Fibroblast of mammary gland (primary cell): ENCODE measurements around the gene TTC29.
"Not testable (repeated sequence)": the region's sequence is repeated elsewhere in the genome, so short reads cannot be mapped to it uniquely, and the experiment has no call there.

ENCODE experiments used
- DNase-seq: peaks from one replicate; pipeline ENCODE4 v3.0.0-alpha.2; 2010; ENCODE audit warnings: low read depth
- H3K4me3 ChIP-seq: 2 replicates; pipeline ENCODE4 v1.5.1; 2011; ENCODE audit warnings: low read depth, mild to moderate bottlenecking, low read length, moderate library complexity; ENCODE audit not compliant: control insufficient read depth
- CTCF ChIP-seq: conservative IDR thresholded peaks from 2 replicates; pipeline ENCODE4 v1.5.1; 2011; ENCODE audit warnings: low read depth, low read length, inconsistent platforms; ENCODE audit not compliant: control insufficient read depth, insufficient read depth

The TTC29 gene

GRCh38 chr4:146699910-146700309 lies 245.8 kb downstream of the TTC29 start:
- no peak for DNase-seq
- H3K4me3 ChIP-seq: no peak overlapping the region
- TF ChIP-seq CTCF: no peak

- TF ChIP-seq CTCF: no peak
- H3K4me3 ChIP-seq: no peak overlapping the region
- no peak for DNase-seq
These were observed 270.7 kb downstream of the TTC29 start for GRCh38 chr4:146674829-146675570.

GRCh38 chr4:146663968-146664311 lies 281.7 kb downstream of the TTC29 start:
- not testable (repeated sequence) for H3K4me3 ChIP-seq, DNase-seq

- TF ChIP-seq CTCF: no peak
- DNase-seq: no peak
- no peak overlapping the region for H3K4me3 ChIP-seq
These were observed 284.3 kb downstream of the TTC29 start for GRCh38 chr4:146661367-146661766.
